ENCODE measurements around the gene SPEM1.

Gene SPEM1

DNA sequence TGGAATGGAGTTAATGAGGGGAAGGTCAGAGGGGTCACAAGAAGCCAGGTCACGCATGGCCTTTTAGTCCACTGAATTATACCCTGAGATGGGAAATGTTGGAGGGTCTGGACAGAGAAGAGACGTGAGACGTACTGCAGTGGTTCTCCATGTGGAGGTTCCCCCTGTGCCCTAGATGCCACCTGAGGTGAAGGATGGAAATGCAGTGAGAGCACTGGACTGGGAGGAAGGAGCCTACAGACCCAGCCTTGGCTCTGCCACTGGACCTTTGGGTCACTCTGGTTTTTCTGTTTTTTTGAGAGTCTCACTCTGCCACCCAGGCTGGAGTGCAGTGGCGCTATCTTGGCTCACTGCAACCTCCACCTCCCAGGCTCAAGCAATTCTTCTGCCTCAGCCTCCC lies 24.0 kb upstream of the SPEM1 start:
- no peak overlapping the region for H3K4me3 ChIP-seq (ENCODE audit: low read depth, low read length)

DNA sequence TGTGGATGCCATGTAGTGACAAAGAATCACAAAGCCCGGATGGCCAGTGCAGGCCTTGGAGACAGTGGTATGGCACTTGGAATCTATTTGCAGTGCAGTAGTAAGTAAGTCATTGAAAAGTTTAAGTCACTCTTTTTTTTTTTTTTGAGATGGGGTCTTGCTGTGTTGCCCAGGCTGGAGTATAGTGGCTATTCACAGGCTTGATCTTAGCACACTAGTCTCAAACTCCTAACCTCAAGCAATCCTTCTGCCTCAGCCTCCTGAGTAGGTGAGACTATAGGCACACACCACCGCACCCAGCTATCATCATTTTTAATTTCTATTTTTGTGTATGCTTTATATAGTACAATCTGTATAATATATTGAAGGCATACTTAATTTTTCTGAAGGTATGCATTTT lies 21.5 kb upstream of the SPEM1 start:
- H3K4me3 ChIP-seq (ENCODE audit: low read depth, low read length): no peak overlapping the region

DNA sequence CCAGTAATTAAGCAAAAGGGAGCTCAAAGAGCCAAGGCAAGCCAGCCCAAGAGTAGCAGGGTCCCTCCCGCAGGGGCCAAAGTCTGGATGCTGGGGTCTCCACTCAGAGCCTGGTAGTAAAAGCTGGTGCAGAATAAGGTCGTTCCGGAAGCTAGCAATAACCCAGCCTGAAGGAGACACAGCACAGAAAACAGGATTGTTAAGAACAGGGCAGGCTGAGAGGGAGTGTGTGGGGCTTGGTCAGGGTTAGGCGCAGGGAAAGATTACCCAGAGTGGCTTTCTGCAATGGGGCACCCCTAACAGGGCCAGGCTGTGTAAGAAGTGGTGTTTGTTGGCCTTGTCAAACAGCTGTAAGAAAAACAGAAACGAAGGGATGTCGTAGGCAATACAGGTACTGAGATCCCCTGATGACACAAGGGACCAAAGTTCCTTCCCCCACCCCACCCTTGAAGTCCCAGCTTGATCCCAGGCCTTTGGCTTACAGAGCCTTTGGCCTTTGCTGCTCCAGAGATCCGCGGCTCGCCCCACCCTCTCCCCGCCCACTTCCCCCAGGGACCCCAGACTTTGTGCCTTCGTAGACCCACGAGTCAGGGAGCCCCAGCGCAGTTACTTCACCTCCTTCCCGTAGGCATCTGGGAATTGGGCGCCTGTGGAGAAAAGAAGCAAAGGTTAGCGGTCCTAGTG lies 16.9 kb upstream of the SPEM1 start:
- peak overlapping the region; percentile 66 for H3K4me3 ChIP-seq (ENCODE audit: low read depth, low read length)

DNA sequence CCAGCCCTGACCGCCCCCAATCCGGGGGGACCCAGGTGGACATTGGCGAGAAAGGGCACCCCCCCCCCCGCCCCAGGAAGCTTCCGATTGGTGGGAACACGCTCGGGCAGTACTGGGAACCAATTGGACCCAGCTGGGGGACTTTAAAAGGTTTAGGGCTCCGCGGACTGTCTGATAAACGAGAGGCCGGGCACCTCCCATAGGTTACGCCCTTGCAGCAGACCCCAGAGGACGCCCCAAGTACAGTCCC lies 16.5 kb upstream of the SPEM1 start:
- H3K4me3 ChIP-seq (ENCODE audit: low read depth, low read length): peak overlapping the region; percentile 66

DNA sequence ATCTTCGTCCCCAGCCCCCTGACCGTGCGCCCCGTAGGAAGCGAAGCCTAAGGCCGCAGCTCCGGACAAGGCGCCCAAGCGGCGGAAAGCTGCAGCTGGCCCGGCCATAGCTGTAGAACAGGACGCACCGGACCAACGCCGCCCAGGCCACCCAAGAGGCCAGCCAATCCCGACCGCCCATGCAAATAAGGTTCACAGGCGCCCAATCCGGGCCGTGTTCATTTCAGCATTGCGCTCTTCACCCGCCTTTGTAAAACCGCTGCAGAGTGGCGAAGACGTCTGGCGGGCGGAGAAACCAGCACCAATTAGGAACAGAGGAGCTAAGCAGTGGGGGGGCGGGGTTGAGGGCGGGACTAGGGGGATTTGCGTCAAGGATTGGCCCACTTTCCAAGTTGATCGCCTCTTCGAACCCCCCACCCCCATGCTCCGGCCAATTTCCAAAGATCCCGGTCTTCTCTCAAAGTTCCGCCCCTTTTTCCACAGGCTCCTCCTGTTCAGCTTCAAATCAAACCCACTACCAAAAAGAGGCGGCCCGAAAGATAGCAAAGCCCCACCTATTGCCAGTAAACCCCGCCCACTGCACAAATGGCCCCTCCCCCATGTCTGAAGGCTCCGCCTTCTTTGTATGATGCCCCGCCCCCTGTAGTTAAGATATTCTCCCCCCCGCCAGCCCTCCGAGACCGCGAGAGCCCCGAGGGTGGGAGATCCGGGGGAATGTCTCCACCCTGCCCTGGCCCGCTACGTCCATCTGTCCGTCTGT lies 16.0 kb upstream of the SPEM1 start, which contains the start of gene TMEM256:
TMEM256 (minus strand) TSS at position 121 of the 760 bp plus-strand sequence; CDS start at position 108, 13 bp downstream.
- peak within 1 kb of the TSS; percentile 69 for H3K4me3 ChIP-seq (ENCODE audit: low read depth, low read length)

DNA sequence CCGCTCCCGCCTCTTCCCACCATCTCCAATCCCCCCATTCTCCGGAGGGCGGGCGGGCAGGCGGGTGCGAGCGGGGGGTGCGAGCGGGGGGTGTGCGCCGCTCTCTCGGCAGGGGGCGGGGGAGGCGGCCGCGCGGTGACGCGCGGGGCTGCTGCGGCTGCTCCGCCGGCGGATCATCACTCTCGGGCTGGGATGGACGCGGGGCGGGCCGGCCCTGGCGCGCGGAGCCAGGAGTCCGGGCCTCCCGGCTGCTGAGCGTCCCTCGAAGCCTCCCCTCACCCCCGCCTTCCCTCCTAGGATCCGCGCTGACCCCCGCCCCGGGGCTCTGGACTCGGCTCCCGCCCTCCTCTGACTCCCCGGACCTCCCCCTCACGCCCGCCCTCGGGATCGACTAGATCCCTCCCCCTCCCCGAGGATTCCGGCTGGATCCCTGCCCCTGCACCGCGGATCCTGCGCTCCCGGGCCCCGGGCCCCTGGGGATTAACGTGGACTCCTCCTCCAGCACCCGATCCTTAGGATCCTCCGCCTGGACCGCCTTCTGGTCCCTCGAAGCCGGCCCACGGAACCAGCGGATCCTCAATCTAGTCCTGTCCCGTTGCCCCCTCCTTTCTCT lies 15.3 kb upstream of the SPEM1 start:
- H3K4me3 ChIP-seq (ENCODE audit: low read depth, low read length): peak overlapping the region; percentile 69

DNA sequence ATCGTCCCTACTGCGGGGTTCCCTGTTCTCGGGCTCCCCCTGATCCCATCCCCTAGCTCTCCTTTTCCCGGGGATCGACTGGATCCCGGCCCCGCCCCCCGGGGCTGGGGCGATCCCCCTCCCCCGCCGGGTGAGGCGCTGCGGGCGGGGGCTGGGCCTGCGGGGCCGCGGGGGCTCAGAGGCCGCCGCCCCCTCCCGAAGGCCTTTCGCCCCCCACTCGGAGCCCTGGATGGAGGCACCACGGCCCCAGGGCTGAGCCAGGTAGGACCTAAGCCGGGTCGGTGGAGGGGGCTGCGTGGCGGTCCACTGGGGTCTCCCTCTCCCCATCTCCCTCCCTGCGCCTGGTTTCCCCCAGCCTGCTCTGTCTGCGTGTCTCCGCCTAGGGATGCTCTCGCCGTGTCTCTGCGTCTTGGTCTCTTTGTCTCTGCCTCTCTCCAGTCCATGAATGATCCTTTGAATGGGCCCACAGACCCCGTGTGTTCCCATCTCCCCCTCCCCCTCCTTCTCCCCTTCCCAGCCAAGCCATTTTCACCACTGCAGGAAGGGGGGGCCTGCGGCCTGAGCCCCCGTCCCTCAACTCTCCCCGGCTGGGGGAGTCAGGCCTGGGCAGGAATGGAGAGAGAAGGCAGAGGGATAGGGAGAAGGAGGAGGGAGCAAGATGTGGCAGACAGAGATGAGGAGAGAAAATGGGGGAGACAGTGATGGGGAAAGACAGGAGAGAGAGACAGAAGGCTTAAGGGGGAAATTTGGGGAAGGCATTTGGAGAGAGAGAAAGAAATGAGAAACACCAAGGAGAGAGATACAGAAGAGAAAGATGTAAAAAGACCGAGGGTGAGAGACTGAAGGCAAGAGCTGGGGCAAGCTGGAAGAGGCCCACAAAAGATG lies 14.5 kb upstream of the SPEM1 start:
- H3K4me3 ChIP-seq (ENCODE audit: low read depth, low read length): peak overlapping the region; percentile 69

DNA sequence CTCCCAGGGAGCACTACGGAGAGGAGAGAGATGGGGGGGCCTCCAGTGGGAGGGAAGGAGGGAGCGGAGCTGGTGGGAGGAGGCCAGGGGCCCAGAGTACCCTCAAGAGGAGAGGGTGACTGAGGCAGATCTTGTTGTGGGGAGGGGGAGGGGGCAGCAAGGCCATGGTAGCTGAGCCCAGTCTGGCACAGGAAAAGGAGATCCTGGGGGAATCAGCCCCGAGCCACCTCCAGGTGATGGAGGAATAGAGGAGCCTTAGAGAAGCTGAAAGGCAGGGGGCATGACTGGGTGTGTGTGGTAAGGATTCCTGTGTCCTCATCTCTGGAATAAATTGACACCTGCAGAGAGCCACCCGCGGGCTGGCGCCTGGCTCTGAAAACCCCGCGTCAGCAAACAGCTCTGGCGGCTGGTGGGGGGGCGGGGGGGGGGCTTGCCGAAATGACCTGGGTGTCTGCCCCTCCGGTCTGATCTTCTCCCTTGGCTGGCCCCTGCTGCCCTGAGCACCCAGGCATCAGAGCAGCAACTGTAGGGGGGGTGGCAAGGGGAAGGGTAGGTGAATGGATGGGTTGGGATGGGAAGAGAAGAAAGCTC lies 13.8 kb upstream of the SPEM1 start:
- H3K4me3 ChIP-seq (ENCODE audit: low read depth, low read length): peak overlapping the region; percentile 69

DNA sequence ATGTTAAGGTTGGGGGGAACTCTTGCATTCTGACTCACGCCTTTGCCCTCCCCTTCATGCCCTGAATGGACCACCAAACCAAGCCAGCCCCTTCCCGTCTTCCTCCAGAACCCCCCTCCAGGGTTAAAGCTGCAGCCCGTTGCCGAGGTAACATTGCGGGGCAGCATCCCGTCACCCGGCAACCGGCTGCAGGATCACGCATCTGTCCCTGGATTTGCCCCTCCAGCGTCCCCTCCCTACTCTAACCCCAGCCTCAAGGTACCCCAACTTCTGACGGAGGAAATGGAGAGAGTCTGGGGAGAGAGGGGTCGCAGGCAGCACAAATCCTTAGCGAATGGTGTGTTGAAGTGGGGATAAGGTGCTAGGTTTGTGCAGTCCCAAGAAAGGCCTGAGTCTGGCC lies 13.0 kb upstream of the SPEM1 start:
- H3K4me3 ChIP-seq (ENCODE audit: low read depth, low read length): no peak overlapping the region

DNA sequence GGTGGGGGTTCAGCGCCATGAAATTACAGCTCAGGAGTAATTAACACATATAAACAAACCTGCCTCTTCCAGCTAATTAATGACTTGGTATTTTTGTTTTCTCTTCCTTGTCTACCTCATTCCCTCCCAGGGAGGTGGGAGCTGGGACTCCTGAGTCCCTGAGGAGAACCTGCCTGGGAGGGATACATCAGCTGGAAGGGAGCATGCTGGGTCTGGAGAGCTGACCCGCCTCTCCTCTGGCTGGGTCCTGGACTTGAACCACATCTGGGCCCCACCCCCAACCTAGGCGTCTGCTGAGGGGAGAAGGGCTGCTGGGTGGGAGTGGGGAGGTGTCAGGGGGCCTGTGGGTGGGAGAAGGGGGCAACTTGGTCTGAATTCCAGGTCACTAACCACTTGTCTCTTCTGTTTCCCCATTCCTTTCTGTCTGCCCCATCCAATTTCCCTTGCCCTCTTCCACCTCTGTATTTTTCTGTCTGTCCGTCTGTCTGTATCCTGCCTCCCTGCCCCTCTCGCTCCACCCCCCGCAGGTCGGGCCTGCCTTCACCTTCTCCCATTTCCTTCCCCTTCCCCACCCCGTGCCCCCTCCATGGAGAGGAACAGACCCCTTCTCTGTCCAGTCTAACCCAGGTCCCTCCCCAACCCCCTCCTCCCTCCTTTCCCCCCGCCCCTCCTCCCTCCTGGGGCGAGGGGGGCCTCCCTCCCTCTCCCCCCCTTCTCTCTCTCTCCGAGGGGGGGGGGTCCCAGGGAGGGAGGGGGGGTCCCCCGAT lies 12.5 kb upstream of the SPEM1 start, which contains the start of gene NLGN2:
NLGN2 (plus strand) TSS at position 361 of the 767 bp plus-strand sequence. CDS start 411 bp downstream, outside the sequence.
- H3K4me3 ChIP-seq (ENCODE audit: low read depth, low read length): peak within 1 kb of the TSS; percentile 18

DNA sequence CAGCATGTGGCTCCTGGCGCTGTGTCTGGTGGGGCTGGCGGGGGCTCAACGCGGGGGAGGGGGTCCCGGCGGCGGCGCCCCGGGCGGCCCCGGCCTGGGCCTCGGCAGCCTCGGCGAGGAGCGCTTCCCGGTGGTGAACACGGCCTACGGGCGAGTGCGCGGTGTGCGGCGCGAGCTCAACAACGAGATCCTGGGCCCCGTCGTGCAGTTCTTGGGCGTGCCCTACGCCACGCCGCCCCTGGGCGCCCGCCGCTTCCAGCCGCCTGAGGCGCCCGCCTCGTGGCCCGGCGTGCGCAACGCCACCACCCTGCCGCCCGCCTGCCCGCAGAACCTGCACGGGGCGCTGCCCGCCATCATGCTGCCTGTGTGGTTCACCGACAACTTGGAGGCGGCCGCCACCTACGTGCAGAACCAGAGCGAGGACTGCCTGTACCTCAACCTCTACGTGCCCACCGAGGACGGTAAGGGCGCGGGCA lies 11.8 kb upstream of the SPEM1 start:
- H3K4me3 ChIP-seq (ENCODE audit: low read depth, low read length): peak overlapping the region; percentile 18

DNA sequence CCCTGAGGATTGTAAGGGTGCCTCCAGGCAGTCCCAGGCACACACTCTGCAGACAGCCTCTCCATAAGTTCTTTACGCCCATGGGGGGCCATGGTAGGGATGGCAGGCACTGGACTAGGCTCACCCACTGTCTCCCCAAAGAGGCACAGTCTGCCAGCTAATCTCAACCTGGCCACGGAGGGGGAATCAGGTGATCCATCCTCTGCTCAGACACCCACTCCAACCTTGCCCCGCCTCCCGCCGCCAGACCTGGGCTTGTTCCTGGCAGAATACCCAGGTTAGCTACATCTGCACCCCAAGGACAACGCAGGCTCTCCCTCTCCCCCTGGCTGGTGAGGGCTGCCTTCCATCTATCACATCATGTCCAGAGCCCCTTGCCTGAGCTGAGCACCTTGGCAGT lies 11.3 kb upstream of the SPEM1 start:
- H3K4me3 ChIP-seq (ENCODE audit: low read depth, low read length): no peak overlapping the region

DNA sequence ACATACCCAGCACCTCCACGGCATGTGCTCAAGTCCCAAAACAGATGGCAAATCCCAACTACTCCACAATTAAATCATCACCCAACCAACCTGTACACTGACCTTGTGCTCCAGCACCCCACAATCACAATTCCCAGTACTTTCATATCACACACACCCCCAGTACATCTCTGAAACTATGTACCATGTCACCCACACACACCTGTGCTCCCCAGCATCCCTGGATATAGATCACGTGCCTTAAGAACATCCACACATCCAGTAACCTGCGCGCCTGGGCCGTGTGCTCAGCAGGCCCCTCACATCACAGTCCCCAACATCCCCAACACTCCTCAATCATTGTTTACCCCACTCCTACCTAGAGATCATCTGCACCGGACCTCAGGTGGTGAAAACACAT lies 10.4 kb upstream of the SPEM1 start:
- no peak overlapping the region for H3K4me3 ChIP-seq (ENCODE audit: low read depth, low read length)

DNA sequence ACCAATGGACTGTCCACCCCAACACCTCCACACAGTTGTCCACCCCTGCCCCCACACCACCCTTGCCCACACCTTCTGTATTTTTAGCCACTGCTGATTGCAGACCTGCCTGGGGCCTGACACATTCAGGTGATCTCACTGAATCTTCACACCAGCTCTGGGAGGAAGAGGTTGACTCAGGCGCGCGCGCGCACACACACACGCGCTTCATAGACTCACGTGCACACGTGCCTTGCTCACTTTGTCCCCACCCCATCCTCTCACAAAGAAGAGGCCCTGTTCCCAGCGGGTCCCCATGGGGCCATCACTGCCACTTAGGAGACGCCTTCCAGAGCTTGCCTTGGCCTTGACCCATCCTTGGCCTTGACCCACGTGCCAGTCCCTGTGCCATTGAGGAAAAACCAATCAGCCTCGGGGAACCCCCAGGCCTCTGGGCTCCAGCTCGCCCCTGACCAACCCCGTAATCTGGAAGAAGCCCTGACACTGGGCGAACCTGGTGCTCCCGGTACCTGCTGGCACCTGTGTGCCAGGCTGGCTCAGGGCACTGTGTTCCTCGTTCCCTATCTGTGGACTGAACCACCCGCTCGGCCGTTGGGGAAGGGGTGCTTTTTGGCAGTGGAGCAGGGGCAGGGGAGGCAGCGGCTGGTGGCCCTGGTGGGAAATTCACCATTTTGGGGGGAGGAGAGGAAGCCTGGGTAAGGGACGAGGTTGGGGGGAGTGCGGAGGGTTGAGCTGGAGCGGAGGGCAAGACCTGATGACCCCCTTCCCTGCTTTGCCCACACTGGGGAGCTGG lies 9.3 kb upstream of the SPEM1 start:
- H3K4me3 ChIP-seq (ENCODE audit: low read depth, low read length): no peak overlapping the region

DNA sequence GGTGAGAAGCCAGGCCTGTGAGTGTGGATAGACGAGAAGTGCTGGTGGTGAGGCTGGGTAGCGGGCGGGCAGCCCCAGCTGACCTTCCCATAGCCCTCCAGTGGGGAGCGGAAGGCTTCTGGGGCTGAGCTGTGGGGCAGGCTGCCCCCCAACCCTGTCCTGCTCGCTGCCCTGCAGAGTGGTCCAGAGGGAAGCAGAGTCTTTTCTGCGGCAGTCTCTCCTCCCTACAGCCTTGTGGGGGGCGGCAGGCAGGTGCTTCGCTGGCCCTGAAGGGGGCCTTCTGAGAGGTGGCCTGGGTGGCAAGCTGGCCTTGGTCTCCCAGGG lies 8.7 kb upstream of the SPEM1 start:
- no peak overlapping the region for H3K4me3 ChIP-seq (ENCODE audit: low read depth, low read length)

DNA sequence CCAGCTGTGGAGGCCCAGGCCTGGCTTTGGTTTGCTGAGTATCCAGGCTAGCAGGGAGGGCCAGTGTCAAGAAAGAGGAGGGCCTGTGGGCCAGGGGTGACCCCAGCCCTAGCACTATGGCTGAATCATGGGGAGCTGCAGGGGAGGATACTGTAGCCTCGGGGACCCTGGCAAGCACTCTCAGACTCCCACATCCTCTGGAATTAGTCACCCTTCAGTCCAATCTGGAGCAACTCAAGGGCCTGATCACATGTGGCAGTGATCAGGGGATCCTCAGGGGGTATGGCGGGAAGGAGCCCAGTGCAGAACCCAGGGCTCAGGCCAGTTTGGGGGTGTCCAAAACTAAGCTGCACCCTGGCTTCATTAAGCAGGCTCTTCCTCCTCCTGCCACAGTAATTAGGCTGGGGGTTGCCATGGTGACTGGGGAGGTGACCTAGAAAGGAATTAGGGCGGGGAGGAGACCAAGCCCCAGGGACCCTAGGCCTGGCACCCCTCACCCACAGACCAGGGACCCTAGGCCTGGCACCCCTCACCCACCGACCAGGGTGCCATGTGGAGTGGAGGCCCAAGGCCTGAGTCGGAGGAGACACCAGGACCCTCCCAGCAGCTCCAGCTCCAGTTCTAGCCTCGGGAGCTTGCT lies 6.7 kb upstream of the SPEM1 start:
- no peak overlapping the region for H3K4me3 ChIP-seq (ENCODE audit: low read depth, low read length)

DNA sequence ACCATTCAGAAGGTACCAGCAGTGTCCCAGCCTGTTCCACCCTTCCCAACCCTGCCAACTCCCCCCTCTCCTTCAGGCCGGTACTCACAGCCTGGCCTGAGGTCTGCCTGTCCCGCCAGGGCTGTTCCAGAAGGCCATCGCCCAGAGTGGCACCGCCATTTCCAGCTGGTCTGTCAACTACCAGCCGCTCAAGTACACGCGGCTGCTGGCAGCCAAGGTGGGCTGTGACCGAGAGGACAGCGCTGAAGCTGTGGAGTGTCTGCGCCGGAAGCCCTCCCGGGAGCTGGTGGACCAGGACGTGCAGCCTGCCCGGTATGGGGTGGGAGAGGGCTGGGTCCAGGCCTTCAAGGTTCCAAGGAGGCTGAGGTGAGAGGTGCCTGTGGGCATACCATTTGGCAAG lies 5.3 kb upstream of the SPEM1 start:
- no peak overlapping the region for H3K4me3 ChIP-seq (ENCODE audit: low read depth, low read length)

DNA sequence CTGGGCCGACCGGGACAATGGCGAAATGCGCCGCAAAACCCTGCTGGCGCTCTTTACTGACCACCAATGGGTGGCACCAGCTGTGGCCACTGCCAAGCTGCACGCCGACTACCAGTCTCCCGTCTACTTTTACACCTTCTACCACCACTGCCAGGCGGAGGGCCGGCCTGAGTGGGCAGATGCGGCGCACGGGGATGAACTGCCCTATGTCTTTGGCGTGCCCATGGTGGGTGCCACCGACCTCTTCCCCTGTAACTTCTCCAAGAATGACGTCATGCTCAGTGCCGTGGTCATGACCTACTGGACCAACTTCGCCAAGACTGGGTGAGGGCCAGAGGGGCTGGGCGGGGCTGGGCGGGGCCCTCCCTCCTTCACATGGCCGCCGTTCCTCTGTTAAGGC lies 4.3 kb upstream of the SPEM1 start:
- H3K4me3 ChIP-seq (ENCODE audit: low read depth, low read length): no peak overlapping the region

DNA sequence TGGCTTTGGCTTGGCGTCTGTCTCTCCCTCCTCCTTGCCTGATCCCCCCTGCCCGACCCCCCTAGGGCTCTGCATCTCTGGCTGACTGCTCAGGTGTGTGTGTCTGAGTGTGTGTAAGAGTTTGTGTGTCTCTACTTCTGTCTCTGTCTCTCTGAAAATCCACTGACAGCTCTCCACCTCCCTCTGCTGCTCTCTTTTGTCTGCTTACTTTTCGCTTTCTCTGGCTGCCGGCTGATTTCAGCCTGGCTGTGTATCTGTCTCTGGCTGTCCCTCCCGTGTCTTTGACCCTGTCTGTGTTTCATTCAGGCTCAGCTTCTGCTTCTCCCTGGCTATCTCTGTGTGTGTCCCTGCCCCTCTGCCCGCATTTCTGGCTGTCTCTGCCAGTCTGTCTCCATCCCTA lies 3.8 kb upstream of the SPEM1 start:
- no peak overlapping the region for H3K4me3 ChIP-seq (ENCODE audit: low read depth, low read length)
